Activated CD4-positive, alpha-beta T cell treated with anti-CD3 and anti-CD28 coated beads, Interleukin-10, Interleukin-2, amounts not matched to agents 100 ng/mL and 50 ng/mL, durations not matched to agents 16 hours and 8 hours (primary cell): ENCODE measurements around the gene PUM1.

ENCODE experiments used
- DNase-seq: peaks from one replicate; pipeline ENCODE4 v3.0.0-alpha.2; 2020

PUM1 gene

GRCh38 chr1:30904962-30905335 lies 160.6 kb downstream of the PUM1 start:
- no peak for DNase-seq

DNA sequence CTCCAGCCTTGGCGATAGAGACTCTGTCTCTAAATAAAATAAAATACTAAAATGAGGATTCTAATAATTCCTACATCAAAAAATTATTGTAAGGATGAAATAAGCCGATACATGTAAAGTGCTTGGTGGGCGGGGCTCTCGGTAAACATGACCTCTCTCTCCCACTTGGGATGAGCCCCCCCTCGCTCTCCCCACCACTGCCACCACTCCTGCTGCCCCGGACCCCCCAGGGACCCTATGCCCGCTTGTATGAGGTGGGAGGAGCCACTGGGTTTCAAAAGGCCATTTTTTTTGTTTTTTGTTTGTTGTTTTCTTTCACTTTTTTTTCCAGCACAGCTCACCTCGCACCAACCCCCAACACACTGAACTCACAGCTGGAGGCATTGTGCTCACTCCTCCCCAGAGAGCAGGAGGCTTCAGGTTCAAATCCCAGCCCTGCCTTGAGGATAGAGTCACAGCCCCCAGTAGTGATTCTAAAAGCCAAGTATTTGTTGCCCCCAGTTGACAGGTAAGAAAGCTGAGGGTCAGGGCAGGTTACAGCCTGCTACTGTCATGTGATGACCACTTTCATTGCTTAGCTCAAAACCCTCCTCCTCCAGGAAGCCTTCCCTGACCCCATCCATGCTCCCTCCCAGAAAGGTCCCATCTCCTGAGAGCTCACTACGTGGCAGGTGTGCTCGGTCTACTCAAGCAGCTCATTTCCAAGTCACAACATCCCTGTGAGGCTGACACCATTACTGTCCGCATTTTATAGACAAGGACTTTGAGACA lies 161.1 kb downstream of the PUM1 start:
- no peak for DNase-seq

- DNase-seq: no peak
Measured at GRCh38 chr1:30903343-30904034, 162.0 kb downstream of the PUM1 start.

GRCh38 chr1:30902593-30903290 lies 162.8 kb downstream of the PUM1 start:
- no peak for DNase-seq

DNA sequence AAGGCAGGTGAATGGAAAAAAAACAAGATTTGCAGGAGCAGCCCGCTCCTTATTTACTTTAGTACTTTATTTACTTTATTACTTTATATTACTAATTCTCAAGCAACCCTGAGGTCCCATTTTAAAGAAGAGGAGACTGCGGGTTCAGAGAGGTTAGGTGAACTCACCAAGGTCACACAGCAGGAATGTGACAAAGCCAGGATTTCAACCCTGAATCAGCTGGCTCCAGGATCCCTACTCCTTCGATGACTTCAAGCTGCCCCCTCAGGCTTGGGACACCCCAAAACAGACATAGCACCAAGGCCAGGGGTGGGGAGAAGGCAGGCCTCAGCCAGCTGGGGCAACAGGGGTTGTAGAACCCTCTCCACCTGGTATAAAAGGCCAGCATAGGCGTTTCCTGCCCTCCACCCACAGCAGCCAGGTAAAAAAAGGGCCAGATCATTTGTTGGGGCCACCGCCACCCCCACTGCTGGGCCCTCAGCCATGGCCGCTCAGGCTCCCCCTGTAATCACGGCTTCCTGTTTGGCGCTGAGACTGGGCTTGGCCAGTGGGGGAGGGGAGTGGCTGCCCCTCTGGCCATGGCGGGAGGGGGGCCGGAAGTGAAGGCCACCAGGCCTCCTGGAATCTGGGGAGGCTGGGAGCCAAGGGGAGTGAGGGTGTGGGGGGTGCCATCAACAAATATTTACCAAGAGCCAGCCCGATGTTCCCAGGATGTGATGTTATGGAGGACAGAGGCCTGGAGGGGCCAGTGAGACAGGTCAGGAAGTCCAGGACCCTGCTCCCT lies 163.5 kb downstream of the PUM1 start:
- DNase-seq: no peak

GRCh38 chr1:30900931-30901560 lies 164.5 kb downstream of the PUM1 start:
- DNase-seq: no peak

- no peak for DNase-seq
Measured at GRCh38 chr1:30900486-30900885, 165.0 kb downstream of the PUM1 start.

- no peak for DNase-seq
Measured at GRCh38 chr1:30899577-30900389, 165.7 kb downstream of the PUM1 start.

DNA sequence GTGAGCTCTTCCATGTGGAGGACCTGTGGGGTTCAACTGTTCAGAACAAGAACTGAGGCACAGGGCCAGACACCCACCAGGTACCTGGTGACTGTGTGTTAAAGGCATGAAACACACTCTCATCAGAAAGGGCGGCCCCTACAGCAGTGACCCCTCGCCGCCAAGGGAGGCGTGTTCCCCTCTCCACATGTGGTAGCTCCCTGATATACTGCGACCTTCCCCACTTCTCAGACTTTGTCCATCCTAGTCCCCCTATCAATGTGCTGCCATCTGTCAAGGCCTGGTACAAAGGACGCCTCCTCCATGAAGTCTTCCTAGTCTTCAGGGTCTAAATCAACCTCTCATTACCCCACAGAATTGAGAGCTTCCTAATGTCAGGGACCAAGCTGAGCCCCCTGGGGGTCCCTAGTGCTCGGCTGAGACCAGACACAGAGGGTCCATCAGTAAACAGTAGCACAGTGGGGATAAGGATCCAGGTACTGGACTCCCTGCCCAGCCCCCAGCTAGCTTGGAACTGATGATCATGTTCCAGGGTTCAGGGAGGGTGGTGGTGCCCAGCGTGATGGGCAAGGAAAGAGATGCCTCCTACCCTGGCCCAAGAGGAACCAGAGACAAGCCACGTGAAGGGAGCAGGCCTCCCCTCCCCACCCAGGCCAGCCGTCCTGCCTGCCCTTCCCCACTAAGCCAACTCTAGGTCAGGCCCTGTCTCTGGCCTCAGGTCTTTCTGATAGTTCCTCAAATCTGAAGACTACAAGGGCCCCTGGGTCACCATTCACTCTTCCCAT lies 167.3 kb downstream of the PUM1 start:
- no peak for DNase-seq

DNA sequence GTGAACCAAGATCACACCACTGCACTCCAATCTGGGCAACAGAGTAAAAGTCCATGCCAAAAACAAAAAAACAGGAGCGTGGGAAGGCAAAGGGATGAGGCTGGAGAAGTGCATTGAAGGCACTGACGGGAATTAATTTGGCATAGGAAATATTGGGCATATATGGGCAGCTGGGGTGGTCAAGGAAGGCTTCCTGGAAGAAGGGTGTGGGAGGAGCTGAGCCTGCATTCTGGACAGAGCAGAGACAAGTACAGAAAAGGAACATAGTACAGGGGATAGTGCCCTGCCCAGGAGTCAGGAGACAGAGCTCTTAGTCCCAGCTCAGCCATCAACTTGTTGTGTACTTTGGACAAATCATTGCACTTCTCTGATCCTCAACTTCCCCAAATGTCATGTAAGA lies 168.6 kb downstream of the PUM1 start:
- DNase-seq: no peak

DNA sequence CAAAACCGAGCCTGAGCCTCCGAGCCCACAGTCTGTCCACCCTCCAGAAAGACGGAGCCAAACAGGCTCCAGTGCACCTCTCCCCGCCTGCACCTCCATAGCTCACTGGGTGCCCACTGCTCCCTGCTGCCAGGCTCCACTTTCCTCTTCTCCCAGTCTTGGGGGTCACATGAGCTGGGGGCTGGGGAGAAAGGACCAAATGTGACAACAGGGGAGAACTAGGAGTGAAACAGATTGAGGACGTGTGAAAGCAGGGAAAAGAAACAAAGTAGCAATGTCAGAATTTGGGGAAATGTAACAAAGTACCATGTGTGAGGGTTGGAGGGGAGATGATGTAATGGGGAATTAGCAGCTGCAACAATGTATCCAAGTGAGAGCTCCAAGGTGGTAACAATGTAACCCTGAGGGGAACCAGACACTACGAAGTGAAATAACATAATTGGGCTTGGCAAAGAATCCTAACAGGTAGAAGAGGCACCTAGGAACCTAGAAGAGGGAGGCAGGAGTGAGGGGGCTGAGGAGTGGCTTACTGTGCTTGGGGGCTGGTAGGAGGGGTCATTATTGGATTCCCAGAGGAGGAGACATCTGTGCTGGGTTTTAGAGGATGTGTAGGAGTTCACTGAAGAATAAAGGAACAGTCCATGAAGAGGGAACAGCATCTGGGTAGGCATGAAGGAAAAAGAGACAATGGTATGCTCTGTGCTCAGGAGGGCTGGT lies 169.4 kb downstream of the PUM1 start:
- no peak for DNase-seq

- DNase-seq: no peak
Measured at GRCh38 chr1:30895382-30895943, 170.1 kb downstream of the PUM1 start.

- no peak for DNase-seq
Measured at GRCh38 chr1:30894508-30894973, 171.0 kb downstream of the PUM1 start.

DNA sequence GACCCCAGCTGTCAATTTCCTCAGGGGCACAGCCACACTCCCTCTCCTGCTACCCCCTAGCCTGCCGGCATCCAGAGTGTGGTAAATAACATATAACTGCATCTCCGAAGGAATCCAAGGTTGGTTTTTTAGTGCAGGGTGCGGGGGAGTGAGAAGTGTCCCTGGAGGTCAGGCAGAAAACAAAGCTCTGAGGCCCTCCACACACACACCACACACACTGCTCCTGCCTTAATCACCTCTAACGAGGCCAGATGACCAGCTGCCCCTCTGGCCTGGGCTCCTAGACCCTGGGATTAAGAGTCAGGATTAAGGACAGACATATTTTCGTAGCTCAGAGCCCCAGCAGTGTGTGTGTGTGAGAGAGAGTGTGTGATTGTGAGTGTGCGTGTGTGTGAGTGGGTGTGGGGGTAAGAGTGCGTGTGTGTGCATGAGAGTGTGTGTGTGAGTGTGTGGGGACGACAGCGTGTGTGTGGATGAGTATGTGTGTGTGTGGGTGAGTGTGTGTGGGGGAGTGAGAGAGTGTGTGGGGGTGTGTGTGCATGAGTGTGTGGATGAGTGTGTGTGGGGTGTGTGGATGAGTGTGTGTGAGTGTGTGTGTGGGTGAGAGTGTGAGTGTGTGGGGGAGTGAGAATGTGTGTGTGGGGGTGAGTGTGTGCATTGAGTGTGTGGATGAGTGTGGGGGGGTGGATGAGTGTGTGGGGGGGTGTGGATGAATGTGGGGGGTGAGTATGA lies 171.6 kb downstream of the PUM1 start:
- DNase-seq: no peak

DNA sequence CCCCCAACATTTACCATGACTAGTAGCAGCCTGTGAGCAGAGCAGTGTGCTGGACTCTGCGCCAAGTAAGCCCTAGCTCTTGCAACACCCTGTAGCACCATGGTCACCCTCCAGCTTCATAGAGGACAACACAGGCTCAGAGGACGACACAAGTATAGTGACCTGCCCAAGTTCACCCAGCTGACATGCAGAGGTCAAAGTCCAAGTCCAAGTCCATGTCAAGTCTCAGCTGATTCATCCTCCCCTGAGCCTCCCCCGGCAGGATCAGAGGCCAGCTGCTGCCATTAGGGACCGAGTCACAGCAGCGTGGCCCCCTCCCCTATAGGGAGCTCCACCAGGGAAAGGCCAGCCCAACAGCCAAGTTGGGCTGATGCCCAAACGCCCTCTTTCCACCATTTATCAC lies 172.8 kb downstream of the PUM1 start:
- DNase-seq: no peak

DNA sequence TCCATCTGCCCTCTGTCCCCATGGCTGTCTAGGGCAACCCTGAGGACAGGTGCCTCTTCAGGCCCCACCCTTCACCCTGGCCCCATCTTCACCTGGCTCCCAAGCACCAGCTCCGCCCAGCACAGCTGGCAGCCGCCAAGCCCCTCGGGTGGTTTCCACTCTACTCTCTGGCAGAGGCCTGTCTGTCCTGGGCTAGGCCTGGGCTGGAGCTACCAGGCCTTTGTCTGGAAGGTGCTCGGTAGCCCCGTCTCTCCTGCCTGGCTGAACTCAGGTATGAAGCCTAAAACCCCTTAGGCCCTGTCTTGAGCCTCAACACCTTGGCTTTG lies 174.3 kb downstream of the PUM1 start:
- no peak for DNase-seq

DNA sequence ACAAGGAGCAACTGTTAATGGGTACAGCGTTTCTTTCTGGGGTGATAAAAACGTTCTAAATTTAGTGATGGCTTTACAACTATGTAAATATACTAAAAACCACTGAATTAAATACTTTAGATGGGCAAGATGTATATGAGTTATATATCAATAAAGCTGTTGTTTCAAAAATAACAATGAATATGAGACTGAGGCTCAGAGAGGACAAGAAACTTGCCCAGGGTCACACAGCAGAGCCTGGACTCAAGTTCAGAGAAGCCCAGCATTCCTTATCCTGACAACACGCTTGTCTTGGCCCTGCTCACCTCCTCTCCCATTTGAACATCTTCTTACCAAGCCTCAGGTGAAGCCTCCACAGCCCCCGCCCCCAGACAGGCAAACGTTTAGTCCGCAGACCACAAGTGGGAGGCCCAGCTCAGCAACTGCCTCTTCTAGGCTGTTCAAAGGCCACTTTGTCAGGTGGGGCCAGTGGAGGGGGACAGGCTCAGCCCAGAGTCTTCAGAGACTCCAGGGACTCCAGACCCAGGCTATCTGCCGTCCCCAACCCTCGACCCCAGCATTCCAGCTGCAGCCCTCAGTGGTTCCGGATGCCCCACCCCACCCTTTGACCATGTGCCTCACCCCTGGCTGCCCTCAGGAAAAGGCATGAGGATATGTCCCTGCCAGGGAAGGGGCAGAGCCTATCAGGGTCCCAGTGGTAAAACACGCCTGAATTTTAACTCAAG lies 174.9 kb downstream of the PUM1 start:
- no peak for DNase-seq

DNA sequence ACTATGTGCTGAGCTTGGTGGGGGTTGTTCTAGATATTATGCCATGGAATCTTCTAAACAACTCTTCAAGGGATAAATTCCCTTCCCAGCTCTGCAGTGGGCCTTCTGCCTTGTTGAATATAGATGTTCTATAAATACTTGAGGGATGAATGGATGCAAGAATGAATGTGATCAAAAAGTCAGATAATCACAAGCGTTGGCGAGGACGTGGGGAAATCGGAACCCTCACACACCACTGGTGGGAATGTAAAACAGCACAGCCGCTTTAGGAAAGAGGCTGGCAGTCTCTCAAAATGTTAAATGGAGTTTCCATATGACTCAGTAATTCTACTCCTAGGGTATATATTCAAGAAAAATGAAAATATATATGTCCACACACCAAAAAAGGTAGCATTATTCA lies 176.0 kb downstream of the PUM1 start:
- DNase-seq: no peak

DNA sequence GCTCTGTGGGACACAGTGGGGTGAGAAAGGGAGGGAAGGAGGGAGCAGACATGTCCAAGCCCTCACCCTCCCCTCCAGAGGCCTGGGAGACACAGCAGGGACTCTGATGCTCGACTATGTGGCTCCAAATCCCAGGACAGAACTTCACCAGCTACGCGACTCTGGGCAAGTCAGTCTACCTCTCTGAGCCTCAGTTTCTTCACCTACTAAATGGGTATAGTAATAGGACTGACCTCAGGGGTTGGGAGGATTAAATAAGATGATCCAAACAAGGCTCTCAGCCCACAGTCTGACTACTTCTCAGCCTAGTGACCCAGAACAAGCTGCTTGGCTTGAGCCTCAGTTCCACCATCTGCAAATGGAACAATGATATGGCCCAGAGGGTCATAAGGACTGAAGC lies 176.5 kb downstream of the PUM1 start:
- DNase-seq: no peak
